Measurements from ENCODE around the gene FN1. TPM values are rescaled to one million over a fixed set of nuclear protein-coding genes. Genes with fewer than 3 reads are reported as not detected.

FN1 gene
- total and polyA plus RNA-seq, 12 donors: 44.6 to 322 (median 110) TPM

- peaks cover 0 to 9% of the 10 kb centered on the region in 2 donors for H3K4me1 ChIP-seq (replicated peaks in 1 of 2)
- no peak for DNase-seq
- WGBS, 4 donors: 83 to 88% (median 87%) methylated on average over 3 of the region's 3 CpGs
- H3K27ac ChIP-seq: no peak overlapping the region
- H3K4me3 ChIP-seq: no peak overlapping the region
- H3K27me3 ChIP-seq: no peaks in the 10 kb centered on the region
- no peaks in the 10 kb centered on the region for H3K36me3 ChIP-seq (replicated peaks in 1 of 2)
- intact Hi-C loops (cut with DNase I): loop anchor here (5.0 to 10.0 kb wide), 2 partner anchors 371 to 459 kb away; no protein-coding TSS in a partner anchor
- H3K9me3 ChIP-seq (replicated peaks in 1 of 3): no peaks in the 10 kb centered on the region
- no peak for TF ChIP-seq POLR2A (IDR thresholded peaks at IDR 0.05)
- TF ChIP-seq CTCF (IDR thresholded peaks at IDR 0.05): no peak
These were observed 20.1 kb upstream of the FN1 start for GRCh38 chr2:215455958-215456357.

- H3K27me3 ChIP-seq: no peaks in the 10 kb centered on the region
- intact Hi-C loops (cut with DNase I): loop anchor here (5.0 to 10.0 kb wide), 3 partner anchors 373 to 463 kb away; no protein-coding TSS in a partner anchor
- H3K4me3 ChIP-seq: no peak overlapping the region
- H3K27ac ChIP-seq: no peak overlapping the region
- no peaks in the 10 kb centered on the region for H3K9me3 ChIP-seq (replicated peaks in 1 of 3)
- TF ChIP-seq POLR2A (IDR thresholded peaks at IDR 0.05) (no peak), CTCF (IDR thresholded peaks at IDR 0.05) (peak; percentile 71 to 87 (median 82))
- no peaks in the 10 kb centered on the region for H3K4me1 ChIP-seq (replicated peaks in 1 of 2)
- H3K36me3 ChIP-seq (replicated peaks in 1 of 2): no peaks in the 10 kb centered on the region
- DNase-seq: peak in 2 of 7 donors; percentile 7 to 8
- 50 to 51% (median 50%) methylated on average over 5 of the region's 5 CpGs for WGBS, 4 donors
These were observed 18.8 kb upstream of the FN1 start for GRCh38 chr2:215454519-215455246.

GRCh38 chr2:215452725-215453124 lies 16.9 kb upstream of the FN1 start:
- WGBS, 4 donors: 87 to 94% (median 89%) methylated on average over 4 to 5 of the region's 5 CpGs
- no peak overlapping the region for H3K27ac ChIP-seq

More at GRCh38 chr2:215452725-215453124, 16.9 kb upstream of the FN1 start:
- H3K36me3 ChIP-seq (replicated peaks in 1 of 2): no peaks in the 10 kb centered on the region
- no peak for TF ChIP-seq POLR2A (IDR thresholded peaks at IDR 0.05)
- TF ChIP-seq CTCF (IDR thresholded peaks at IDR 0.05): no peak
- H3K9me3 ChIP-seq (replicated peaks in 1 of 3): no peaks in the 10 kb centered on the region
- DNase-seq: no peak
- H3K4me3 ChIP-seq: no peak overlapping the region
- intact Hi-C loops (cut with DNase I): loop anchor here (5.0 to 10.0 kb wide), 2 partner anchors 462 to 465 kb away; no protein-coding TSS in a partner anchor
- H3K27me3 ChIP-seq: no peaks in the 10 kb centered on the region
- no peaks in the 10 kb centered on the region for H3K4me1 ChIP-seq (replicated peaks in 1 of 2)
